ENCODE data around the gene HOXA5. TPM values are rescaled to one million over a fixed set of nuclear protein-coding genes. Genes with fewer than 3 reads are reported as not detected.

HOXA5 gene
- total and polyA plus RNA-seq, 10 of the 15 experiments (the other 5 are each of a cell fraction or from before 2014, with no cell fraction given): 0.05 to 0.13 TPM; not detected in 8

GRCh38 chr7:27104341-27105058, 39.0 kb downstream of the HOXA5 start:
- H3K4me3 ChIP-seq: no peak overlapping the region
- H3K9ac ChIP-seq (ENCODE audit: control insufficient read depth, insufficient read depth, low read length): no peak overlapping the region
- no TSS peak for BruUV-seq (replicated peaks)
- ChIA-PET CTCF (interaction anchor here (1.3 kb wide), 1 partner anchor 8 kb away, joined by 3 read pairs; no protein-coding TSS in a partner anchor), SMC1A (ENCODE audit: uncharacterized antibody, unreplicated experiment) (interaction anchor here (1.5 kb wide), 1 partner anchor 248 kb away, joined by 3 read pairs; no protein-coding TSS in a partner anchor), RAD21 (ENCODE audit: unreplicated experiment) (interaction anchor here (1.0 kb wide), 1 partner anchor 8 kb away, joined by 3 read pairs; no protein-coding TSS in a partner anchor), POLR2A (interaction anchor here (0.5 to 0.8 kb wide), 2 partner anchors 111 to 908 kb away, joined by 3 read pairs; no protein-coding TSS in a partner anchor)
- ATAC-seq (no peak), DNase-seq (ENCODE audit: low read depth, low spot score) (no peak), FAIRE-seq (no peak)
- H3K27ac ChIP-seq (ENCODE audit: control insufficient read depth, insufficient read depth): no peak overlapping the region
- intact Hi-C loops (cut with micrococcal nuclease; ENCODE audit: unreplicated experiment) (no loop called here), in situ Hi-C loops (cut with MboI) (no loop called here)
- H3K4me2 ChIP-seq (ENCODE audit: control insufficient read depth, insufficient read depth): no peak overlapping the region
- no peaks in the 10 kb centered on the region; the same call in 2 of the 3 replicates for H3K9me3 ChIP-seq (replicated peaks; ENCODE audit: control insufficient read depth, insufficient read depth, low read length)
- H3K79me2 ChIP-seq (ENCODE audit: control insufficient read depth, insufficient read depth, low read length): no peaks in the 10 kb centered on the region
- WGBS (ENCODE audit: insufficient coverage, insufficient replicate concordance, low lambda C conversion rate, missing lambda C conversion rate): 57% methylated on average over 13 of the region's 13 CpGs
- H3K4me1 ChIP-seq (ENCODE audit: control insufficient read depth, insufficient read depth, low read length): no peaks in the 10 kb centered on the region
- peaks cover 4% of the 10 kb centered on the region in 2 experiments for H3K27me3 ChIP-seq (replicated peaks in 1 of 2; ENCODE audit: control insufficient read depth in 2 of 2, insufficient read depth in 2 of 2, low read length in 1 of 2)
- no peaks in the 10 kb centered on the region for H4K20me1 ChIP-seq (ENCODE audit: control insufficient read depth, insufficient read depth)
- no peak overlapping the region for H2AFZ ChIP-seq (ENCODE audit: control insufficient read depth, low read depth, low read length)
- TF ChIP-seq MYB (IDR thresholded peaks at IDR 0.05; ENCODE audit: borderline replicate concordance, low read depth, low read length) (no peak), RELA (IDR thresholded peaks at IDR 0.05; ENCODE audit: borderline replicate concordance, partially characterized antibody) (no peak), TARDBP (IDR thresholded peaks at IDR 0.05; ENCODE audit: borderline replicate concordance) (no peak), YBX1 (IDR thresholded peaks at IDR 0.05) (no peak)
- TF ChIP-seq, protein P1, sequence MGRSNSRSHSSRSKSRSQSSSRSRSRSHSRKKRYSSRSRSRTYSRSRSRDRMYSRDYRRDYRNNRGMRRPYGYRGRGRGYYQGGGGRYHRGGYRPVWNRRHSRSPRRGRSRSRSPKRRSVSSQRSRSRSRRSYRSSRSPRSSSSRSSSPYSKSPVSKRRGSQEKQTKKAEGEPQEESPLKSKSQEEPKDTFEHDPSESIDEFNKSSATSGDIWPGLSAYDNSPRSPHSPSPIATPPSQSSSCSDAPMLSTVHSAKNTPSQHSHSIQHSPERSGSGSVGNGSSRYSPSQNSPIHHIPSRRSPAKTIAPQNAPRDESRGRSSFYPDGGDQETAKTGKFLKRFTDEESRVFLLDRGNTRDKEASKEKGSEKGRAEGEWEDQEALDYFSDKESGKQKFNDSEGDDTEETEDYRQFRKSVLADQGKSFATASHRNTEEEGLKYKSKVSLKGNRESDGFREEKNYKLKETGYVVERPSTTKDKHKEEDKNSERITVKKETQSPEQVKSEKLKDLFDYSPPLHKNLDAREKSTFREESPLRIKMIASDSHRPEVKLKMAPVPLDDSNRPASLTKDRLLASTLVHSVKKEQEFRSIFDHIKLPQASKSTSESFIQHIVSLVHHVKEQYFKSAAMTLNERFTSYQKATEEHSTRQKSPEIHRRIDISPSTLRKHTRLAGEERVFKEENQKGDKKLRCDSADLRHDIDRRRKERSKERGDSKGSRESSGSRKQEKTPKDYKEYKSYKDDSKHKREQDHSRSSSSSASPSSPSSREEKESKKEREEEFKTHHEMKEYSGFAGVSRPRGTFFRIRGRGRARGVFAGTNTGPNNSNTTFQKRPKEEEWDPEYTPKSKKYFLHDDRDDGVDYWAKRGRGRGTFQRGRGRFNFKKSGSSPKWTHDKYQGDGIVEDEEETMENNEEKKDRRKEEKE (IDR thresholded peaks at IDR 0.05): no peak
- H3K36me3 ChIP-seq (ENCODE audit: control insufficient read depth in 2 of 2, insufficient read depth in 2 of 2, low read length in 1 of 2): no peaks in the 10 kb centered on the region
